D721Med (cell line): ENCODE measurements around the gene TACR2.

Experiments
- DNase-seq: peaks from one replicate; pipeline ENCODE4 v3.0.0; 2011; ENCODE audit warnings: low spot score; ENCODE audit not compliant: insufficient read length
- FAIRE-seq: peaks from 2 replicates; lab custom pipeline; 2011; peaks lifted over from hg19 to GRCh38; lab: Jason Lieb, UNC
- CTCF ChIP-seq: IDR thresholded peaks from 2 replicates; pipeline ENCODE4 v1.5.1; 2012; ENCODE audit warnings: mild to moderate bottlenecking, control low read depth; ENCODE audit not compliant: insufficient read depth; ENCODE audit errors: missing control alignments

TACR2 gene

DNA sequence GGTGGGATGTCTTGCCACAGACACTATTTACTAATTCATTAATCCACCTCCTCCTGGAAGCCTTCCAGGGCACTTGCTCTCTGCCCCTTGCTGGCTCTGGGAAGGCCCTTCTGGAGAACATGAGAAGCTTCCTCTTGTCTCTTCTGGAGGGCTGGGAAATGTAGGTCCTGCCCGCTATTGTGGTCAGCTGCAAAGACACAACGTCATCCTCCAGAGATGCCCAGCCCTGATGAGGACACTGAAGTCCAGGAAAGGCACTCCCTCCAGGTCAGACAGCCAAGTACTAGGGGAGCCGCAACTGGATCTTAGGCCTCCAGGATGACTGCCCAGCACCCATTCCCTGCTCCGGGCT lies 9.6 kb upstream of the TACR2 start:
- FAIRE-seq (no peak), DNase-seq (no peak)
- no peak for TF ChIP-seq CTCF

DNA sequence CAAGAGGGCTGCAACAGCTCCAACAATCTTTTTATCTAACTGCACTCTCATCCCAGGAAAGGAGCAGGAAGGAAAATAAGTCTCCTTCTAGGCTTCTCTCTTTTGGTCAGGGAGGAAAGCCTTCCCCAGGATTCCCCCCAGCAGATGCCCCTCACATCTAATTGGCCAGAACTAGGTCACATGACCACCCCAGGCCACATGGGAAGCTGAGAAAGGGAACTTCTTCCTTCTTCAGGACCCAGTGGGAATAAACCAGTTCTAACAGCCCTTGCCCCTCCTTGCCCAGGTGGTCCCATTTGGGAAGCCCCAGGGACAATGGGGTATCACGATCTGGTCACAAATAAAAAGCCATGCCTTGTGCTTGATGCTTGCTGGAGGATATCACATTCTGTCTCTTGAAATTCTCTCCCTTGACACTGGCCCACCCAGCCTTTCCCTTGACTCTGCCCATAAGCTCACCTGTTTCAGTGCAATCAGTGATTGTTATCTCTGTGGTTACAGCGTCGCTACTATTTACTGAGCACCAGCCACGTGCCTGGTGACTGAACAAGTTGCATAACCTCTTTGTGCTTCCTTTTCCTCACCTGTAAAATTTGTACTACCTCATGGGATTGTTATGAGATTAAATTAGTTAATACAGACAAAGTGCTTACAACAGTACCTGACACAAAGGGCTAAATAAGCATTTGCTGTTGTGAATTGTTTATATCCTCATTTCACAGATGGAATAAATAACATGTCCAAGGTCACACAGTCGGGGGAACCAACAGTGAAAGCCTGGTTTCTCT lies 9.0 kb upstream of the TACR2 start:
- DNase-seq (no peak), FAIRE-seq (no peak)
- TF ChIP-seq CTCF = no peak

- no peak for DNase-seq
- no peak for FAIRE-seq
- no peak for TF ChIP-seq CTCF
Observed at GRCh38 chr10:69425041-69425440, 8.3 kb upstream of the TACR2 start.

DNA sequence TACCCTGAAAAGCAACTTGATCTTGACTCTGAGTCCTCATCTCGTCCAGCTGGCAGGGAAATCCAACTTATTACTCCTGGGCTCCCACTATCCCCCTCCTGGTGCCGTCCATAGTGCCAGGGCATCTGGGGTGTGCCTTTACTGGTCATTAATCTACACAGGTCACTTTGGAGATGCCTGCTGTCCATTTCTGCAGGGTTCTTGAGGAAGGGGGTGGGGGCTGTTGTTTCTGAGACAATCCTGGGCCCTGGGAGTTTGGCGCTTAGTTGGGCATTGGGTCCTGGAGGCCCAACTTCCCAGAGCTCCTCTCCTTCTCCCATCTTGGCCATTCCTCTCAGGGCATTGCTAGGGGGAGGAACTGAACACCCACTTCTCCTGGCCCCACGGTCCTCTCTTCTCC lies 6.0 kb upstream of the TACR2 start:
- no peak for FAIRE-seq
- no peak for DNase-seq
- no peak for TF ChIP-seq CTCF

DNA sequence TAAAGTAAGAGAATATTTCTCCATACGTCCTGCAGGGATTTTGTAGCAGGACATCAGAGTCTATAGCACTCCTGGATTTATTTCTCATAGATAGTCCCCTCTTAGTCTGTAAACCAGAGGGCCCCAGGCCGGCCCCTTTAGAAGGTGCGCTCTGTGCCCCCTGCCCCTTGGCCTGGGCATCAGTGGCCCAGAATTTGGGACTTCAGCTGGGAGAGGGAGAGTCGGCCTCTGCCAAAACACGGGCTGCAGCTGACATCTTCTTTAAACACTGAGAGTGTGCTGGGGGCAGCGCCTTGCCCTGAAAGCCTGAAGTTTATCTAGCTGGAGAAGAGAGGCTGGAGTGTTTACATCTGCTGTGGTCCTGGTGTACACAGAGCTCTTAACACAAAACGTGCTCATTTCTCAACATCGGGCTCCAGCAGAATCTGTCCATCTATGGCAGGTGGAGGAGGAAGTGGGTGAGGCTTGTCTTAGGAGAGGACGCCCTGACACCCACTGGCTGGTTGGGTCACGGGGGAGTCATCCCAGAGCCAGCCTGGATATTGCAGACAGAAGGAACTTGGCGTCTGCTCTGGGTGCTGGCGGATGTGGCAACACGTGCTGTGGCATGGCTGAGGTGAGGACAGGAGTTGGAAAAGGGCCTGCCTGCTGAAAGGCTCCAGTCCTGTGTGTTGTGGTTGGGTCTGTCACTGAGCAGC lies 5.0 kb upstream of the TACR2 start:
- DNase-seq (no peak), FAIRE-seq (no peak)
- TF ChIP-seq CTCF = no peak

DNA sequence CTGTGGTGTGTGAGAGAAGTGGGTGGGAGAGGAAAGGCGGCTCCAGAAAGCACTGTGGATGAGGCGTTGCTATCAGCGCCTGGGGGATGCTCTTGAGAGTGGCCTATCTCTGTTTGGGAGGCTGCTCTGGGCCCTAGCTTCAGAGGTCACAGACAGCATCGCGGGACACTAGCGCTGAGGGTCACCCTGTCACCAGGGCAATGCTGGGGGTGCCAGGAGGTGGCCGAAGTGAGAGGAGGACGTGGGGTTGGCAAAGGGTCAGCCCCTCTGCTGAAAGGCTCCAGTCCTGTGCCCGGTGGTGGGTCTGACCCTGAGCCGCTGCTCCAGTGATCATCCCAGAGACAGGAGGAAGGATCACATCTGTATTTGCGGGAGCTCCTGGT lies 3.0 kb upstream of the TACR2 start:
- DNase-seq (no peak), FAIRE-seq (no peak)
- no peak for TF ChIP-seq CTCF

- TF ChIP-seq CTCF = no peak
- no peak for FAIRE-seq
- no peak for DNase-seq
Observed at GRCh38 chr10:69419096-69419743, 2.5 kb upstream of the TACR2 start.
